Psoas muscle (tissue), 8 donors: ENCODE data around the gene LILRB2. TPM values are rescaled to one million over a fixed set of nuclear protein-coding genes. Genes with fewer than 3 reads are reported as not detected.

Experiments used
- ATAC-seq, 4 donors: fragments of 200-7000 bp; cut with Tn5 transposase; one replicate each; pipeline ENCODE4 v1.9.1; 2020; ENCODE audit warnings: moderate library complexity in 3 of 4, mild to moderate bottlenecking in 2 of 4
- DNase-seq, 2 donors: peaks; one replicate each; pipeline ENCODE4 v3.0.0-alpha.2; 2020
- H3K27ac ChIP-seq: fragments of 200-600 bp; one replicate; pipeline ENCODE4 v1.8.0; 2022
- H3K27me3 ChIP-seq, 3 donors: fragments of 200-600 bp in 1 of 3; one replicate each; pipeline versions ENCODE4 v1.6.1 to v1.8.0; 2013 to 2022; ENCODE audit warnings: low read length in 2 of 3, mild to moderate bottlenecking in 2 of 3, moderate library complexity in 1 of 3; ENCODE audit not compliant: insufficient read depth in 3 of 3
- H3K36me3 ChIP-seq, 2 donors: fragments of 200-600 bp in 1 of 2; one replicate each; pipeline versions ENCODE4 v1.6.1 to v1.8.0; 2013 to 2022; ENCODE audit warnings: low read depth in 1 of 2, mild to moderate bottlenecking in 1 of 2, moderate library complexity in 1 of 2; ENCODE audit not compliant: insufficient read depth in 1 of 2
- H3K4me1 ChIP-seq: fragments of 200-600 bp; one replicate; pipeline ENCODE4 v1.8.0; 2022
- H3K4me3 ChIP-seq: fragments of 200-600 bp; one replicate; pipeline ENCODE4 v1.8.0; 2022; ENCODE audit warnings: mild to moderate bottlenecking
- H3K9me3 ChIP-seq: fragments of 200-600 bp; one replicate; pipeline ENCODE4 v1.8.0; 2022
- CTCF ChIP-seq: fragments of 200-600 bp; IDR thresholded peaks from one replicate; pipeline ENCODE4 v1.8.0; 2022; ENCODE audit warnings: antibody characterized with exemption
- WGBS, 3 donors: extraction: QIAGEN DNeasy Blood & Tissue Kit; methylation state at CpG; one replicate each; pipeline versions ENCODE4 v1.1.6 to v1.1.7; 2013; 5-methylcytosine and 5-hydroxymethylcytosine counted together
- intact Hi-C, 2 donors: fragments of 100-400 bp; cut with DNase I; formaldehyde crosslinking; loops; one replicate each; pipeline versions ENCODE4 v1.11.0 to v1.14.2; 2022
- polyA plus RNA-seq, 3 donors: library from polyadenylated mRNA; stranded (reverse); fragments of 200-250 nt; gene quantifications; one replicate each; pipeline ENCODE4 v1.2.3, GENCODE V29; 2013
- total RNA-seq, 4 donors: library from RNA; stranded (reverse); fragmentation: NEBNext Ultra II Directional in 2 of 4; extraction: Animal tissue kit (Norgen Biotek cat#: 25700) in 2 of 4; gene quantifications; one replicate each; pipeline versions ENCODE4 v1.2.1 to v1.2.4, GENCODE V29; 2021 to 2023
- donor health status: healthy with polysubstance abuse.
- donor health status: DM: no; HTN: no; CAD: no; lungs with moderate emphysema.
- donor health status: Bipolar disorder and iron deficiency.
- donor health status: healthy.
- donor health status: DM: yes; HTN: yes; CAD: no.
- donor health status: DM: no; HTN: no; CAD: no.
- donor health status: DM: no; HTN: no; CAD: no.
- donor health status: DM: yes; HTN: yes; CAD: no.

LILRB2 gene
- total and polyA plus RNA-seq, 7 donors = 0.41 to 2.4 (median 1.2) TPM

GRCh38 chr19:54309811-54310210, 28.9 kb upstream of the LILRB2 start:
- no peak for TF ChIP-seq CTCF
- peaks cover 0 to 7% (median 0%) of the 10 kb centered on the region in 3 donors for H3K27me3 ChIP-seq
- WGBS, 3 donors = 68 to 72% (median 69%) methylated on average over 11 to 12 of the region's 12 CpGs
- no peak overlapping the region for H3K27ac ChIP-seq
- no peak for ATAC-seq
- no peaks in the 10 kb centered on the region for H3K36me3 ChIP-seq
- DNase-seq = no peak
- no peak overlapping the region for H3K4me3 ChIP-seq
- no peaks in the 10 kb centered on the region for H3K4me1 ChIP-seq
- H3K9me3 ChIP-seq = no peaks in the 10 kb centered on the region
- intact Hi-C loops = no loop called here

- H3K9me3 ChIP-seq = no peaks in the 10 kb centered on the region
- peaks cover 0 to 7% (median 0%) of the 10 kb centered on the region in 3 donors for H3K27me3 ChIP-seq
- no peaks in the 10 kb centered on the region for H3K4me1 ChIP-seq
- no peaks in the 10 kb centered on the region for H3K36me3 ChIP-seq
- no peak overlapping the region for H3K27ac ChIP-seq
- TF ChIP-seq CTCF = no peak
- 74 to 83% (median 78%) methylated on average over 5 of the region's 5 CpGs for WGBS, 3 donors
- ATAC-seq (no peak), DNase-seq (no peak)
- H3K4me3 ChIP-seq = no peak overlapping the region
- intact Hi-C loops = no loop called here
Observed at GRCh38 chr19:54307389-54308020, 26.6 kb upstream of the LILRB2 start.

- peaks cover 0 to 6% (median 0%) of the 10 kb centered on the region in 3 donors for H3K27me3 ChIP-seq
- no peak for TF ChIP-seq CTCF
- no peaks in the 10 kb centered on the region for H3K36me3 ChIP-seq
- no peak overlapping the region for H3K27ac ChIP-seq
- DNase-seq = no peak
- no peaks in the 10 kb centered on the region for H3K9me3 ChIP-seq
- no peaks in the 10 kb centered on the region for H3K4me1 ChIP-seq
- no peak for ATAC-seq
- 85 to 90% (median 88%) methylated on average over 1 of the region's 1 CpG for WGBS, 3 donors
- H3K4me3 ChIP-seq = no peak overlapping the region
- intact Hi-C loops = no loop called here
Observed at GRCh38 chr19:54305141-54305540, 24.2 kb upstream of the LILRB2 start.

- H3K4me1 ChIP-seq = no peaks in the 10 kb centered on the region
- DNase-seq = no peak
- H3K27me3 ChIP-seq = peaks cover 0 to 4% (median 0%) of the 10 kb centered on the region in 3 donors
- ATAC-seq = no peak
- no peak for TF ChIP-seq CTCF
- intact Hi-C loops = no loop called here
- 65 to 74% (median 71%) methylated on average over 4 of the region's 4 CpGs for WGBS, 3 donors
- H3K9me3 ChIP-seq = no peaks in the 10 kb centered on the region
- no peaks in the 10 kb centered on the region for H3K36me3 ChIP-seq
- no peak overlapping the region for H3K4me3 ChIP-seq
- no peak overlapping the region for H3K27ac ChIP-seq
Observed at GRCh38 chr19:54302257-54302656, 21.3 kb upstream of the LILRB2 start.

- WGBS, 3 donors = 82 to 92% (median 83%) methylated on average over 5 of the region's 5 CpGs
- intact Hi-C loops = no loop called here
- no peak for ATAC-seq
Observed at GRCh38 chr19:54299515-54299914, 18.6 kb upstream of the LILRB2 start.

More at GRCh38 chr19:54299515-54299914, 18.6 kb upstream of the LILRB2 start:
- no peak overlapping the region for H3K4me3 ChIP-seq
- H3K36me3 ChIP-seq = no peaks in the 10 kb centered on the region
- no peaks in the 10 kb centered on the region for H3K4me1 ChIP-seq
- H3K27ac ChIP-seq = no peak overlapping the region
- H3K9me3 ChIP-seq = no peaks in the 10 kb centered on the region
- H3K27me3 ChIP-seq = peaks cover 0 to 1% (median 0%) of the 10 kb centered on the region in 3 donors
- no peak for TF ChIP-seq CTCF
- no peak for DNase-seq
